Dermis blood vessel endothelial cell (primary cell): ENCODE data around the gene CD3D. TPM values are rescaled to one million over a fixed set of nuclear protein-coding genes. Genes with fewer than 3 reads are reported as not detected.
"Not testable (repeated sequence)": the region's sequence is repeated elsewhere in the genome, so short reads cannot be mapped to it uniquely, and the experiment has no call there.

Source experiments
- DNase-seq: peaks from one replicate; pipeline ENCODE4 v3.0.0; 2010
- total RNA-seq: library from RNA; depleted of rRNA; stranded (reverse); fragments of >200 nt; gene quantifications from 2 replicates; pipeline ENCODE4 v1.2.3, GENCODE V29; 2014

The CD3D gene
- total RNA-seq, 1 donor from 2014 or later = not detected

DNA sequence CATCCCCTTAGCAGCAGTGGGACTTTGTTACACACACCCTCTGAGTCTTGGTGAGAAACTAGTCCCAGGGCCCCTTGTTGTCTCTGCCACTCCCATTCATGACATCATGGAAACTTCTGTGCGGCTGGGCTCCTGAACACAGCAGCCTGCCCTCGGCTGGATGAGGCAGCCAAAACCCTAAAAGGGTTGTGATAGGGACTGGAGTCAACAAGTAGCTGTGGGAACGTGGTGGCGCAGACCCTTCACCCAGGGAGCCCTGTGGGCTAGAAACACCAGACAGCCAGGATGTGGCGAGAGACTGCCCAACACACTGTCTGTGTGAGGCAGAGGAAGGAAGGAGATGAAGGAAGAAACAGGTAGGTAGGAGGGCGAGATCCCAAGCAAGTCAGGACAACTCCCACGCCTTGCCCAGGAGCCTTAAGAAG, 3.9 kb downstream of the CD3D start:
- DNase-seq = peak; percentile 9

DNA sequence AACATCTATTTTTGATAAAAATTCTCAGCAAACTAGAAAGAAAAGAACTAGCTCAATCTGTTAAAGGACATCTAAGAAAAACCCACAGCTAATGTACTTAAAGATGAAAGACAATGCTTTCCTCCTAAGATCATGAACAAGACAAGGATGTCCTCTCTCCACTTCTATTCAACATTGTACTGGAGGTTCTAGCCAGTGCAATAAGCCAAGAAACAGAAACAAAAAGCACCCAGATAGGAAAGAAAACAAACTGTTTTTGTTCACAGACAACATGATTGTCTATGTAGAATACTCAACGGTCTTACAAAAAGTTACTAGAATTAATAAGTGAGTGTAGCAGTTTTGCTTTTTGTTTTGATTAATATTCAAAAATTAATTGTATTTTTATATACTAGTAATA, 7.8 kb downstream of the CD3D start:
- no peak for DNase-seq

GRCh38 chr11:118328745-118329144, 13.8 kb downstream of the CD3D start:
- no peak for DNase-seq

DNA sequence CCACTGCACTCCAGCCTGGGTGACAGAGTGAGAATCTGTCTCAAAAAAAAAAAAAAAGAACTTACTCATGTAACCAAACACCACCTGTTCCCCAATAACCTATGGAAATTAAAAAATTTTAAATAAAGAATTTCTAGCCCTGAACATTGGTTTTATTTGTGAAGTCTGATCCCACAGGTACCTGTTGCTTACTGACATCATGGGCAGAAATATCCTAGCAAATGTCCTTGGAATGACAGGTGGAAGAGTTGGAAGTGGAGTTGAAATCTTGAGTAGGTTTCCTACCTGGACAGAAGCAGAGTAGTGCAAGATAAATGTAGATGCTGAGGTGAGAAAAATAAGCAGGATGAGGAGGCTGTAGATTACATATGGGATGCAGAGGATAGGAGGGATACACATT, 17.2 kb downstream of the CD3D start:
- no peak for DNase-seq

GRCh38 chr11:118322721-118323120, 19.8 kb downstream of the CD3D start:
- DNase-seq = no peak

- no peak for DNase-seq
Measured at GRCh38 chr11:118321386-118322082, 21.0 kb downstream of the CD3D start.

DNA sequence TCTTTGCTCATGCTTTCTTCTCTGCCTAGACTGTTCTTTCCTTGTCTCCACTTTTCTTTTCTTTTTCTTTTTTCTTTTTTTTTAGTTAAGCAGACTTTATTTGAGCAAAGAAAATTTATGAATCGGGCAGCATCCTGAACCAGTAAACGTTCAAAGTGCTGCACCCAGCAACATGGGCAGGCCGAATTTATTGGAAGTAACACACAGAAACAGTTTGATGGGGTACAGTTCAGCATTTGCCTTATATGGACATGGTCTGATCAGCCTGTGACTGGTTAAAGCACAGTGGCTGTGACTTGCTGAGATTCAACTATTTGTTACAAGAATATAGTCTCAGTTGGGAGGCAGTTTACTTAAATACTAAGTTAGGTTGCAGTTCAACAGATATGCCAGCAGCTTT, 22.0 kb downstream of the CD3D start:
- no peak for DNase-seq

DNA sequence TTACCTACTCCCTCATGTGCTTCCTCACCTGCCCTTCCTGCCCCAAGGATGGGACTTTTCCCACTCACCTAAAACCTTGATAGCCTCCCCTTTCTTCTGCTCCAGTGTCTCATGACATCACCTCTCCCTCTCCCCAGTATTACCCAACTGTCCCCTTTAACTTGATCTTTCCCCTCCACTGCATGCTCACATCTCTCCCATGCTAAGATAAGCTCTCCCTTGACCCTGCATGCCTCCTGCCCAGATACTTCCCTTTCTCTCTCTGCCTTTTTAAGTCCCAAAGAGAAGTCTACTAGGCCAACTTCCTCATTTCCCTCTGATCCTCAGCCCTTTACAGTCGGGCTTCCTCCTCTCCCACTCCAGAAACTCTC, 23.2 kb downstream of the CD3D start:
- DNase-seq = no peak

DNA sequence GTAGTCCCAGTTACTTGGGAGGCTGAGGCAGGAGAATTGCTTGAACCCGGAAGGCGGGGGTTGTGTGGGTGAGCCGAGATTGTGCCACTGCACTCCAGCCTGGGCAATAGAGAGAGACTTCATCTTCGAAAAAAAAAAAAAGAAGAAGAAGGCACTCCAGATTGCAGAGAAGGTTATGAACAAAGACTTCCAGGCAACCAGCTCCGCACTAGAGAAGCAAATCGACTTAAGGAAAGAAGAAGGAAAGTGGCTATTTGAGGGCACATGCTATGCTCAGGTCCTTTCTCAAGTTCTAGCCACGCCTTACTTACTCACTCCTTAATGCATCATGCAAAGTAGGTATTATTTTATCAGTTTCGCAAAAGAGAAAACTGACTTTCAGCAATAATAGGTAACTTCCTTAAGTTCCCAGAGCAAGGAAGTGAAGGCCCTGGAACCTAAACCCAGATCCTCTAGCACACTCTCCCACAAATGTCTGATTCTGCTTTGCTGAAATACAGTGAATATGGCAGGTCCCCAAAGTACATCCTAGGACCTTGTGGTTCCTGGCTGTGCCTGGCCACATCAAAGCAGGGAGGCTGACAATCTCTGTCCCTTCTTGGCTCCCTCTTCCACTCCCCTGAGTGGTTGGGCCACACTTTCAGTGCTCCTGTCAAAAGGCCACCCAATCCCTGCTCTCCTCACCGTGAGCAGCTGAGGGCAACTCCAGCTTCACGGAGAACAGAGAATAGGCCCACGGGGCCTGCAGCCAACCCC, 23.7 kb downstream of the CD3D start:
- no peak for DNase-seq

GRCh38 chr11:118318124-118318523, 24.4 kb downstream of the CD3D start:
- DNase-seq = no peak

DNA sequence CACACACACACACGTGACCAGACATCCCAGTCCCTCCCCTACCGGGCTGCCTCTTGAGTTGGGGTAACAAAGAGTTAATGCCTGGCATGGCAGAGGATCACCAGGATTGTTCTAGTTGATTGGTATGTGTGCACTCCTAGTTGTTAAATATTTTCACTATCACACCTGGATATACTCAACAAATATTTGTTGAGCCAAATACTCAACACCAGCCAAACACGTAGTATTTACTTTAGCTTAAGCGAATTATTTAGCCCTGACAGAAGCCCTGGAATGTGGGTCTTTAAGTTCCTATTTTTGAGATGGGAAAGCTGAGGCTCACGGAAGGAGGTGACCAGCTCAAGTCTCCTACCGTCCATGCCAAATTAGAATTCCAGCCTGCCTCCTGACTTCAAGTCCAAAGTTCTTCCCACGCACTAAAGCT, 27.5 kb downstream of the CD3D start:
- no peak for DNase-seq

GRCh38 chr11:118313242-118313641, 29.3 kb downstream of the CD3D start:
- DNase-seq = no peak

DNA sequence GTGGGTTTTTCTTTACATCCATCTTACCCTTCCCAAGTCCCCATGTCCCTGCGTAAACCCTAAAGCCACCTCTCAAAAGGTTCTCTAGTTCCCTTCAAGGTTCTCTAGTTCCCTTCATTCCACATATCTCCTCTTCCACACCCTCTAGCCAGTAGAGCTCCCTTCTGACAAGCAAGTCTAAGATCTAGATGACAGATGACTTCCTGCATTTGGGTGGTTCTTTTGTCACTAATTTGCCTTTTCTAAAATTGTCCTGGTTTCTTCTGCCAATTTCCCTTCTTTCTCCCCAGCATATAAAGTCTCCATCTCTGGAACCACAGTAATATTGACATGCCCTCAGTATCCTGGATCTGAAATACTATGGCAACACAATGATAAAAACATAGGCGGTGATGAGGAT, 30.2 kb downstream of the CD3D start:
- DNase-seq = no peak

DNA sequence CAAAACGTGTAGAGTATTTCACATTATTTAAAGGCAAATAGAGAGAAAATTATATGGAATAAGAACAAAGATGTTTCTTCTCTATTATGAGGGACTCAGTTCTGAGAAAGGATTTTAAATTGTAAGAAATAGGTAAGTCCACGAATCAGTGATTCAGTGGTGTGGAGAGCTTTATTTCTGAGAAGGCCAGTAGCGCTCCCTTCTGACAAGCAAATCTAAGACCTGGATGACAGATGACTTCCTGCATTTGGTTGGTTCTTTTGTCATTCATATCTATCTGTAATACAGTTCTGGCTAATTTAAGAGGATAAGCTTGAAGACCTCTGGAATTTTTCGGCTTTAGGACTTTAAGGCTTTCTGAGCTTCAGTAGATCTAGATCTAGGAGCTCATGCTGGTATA, 31.0 kb downstream of the CD3D start:
- DNase-seq = no peak

- DNase-seq = peak; percentile 15
Measured at GRCh38 chr11:118310781-118311485, 31.6 kb downstream of the CD3D start.

GRCh38 chr11:118310271-118310670, 32.2 kb downstream of the CD3D start:
- no peak for DNase-seq

DNA sequence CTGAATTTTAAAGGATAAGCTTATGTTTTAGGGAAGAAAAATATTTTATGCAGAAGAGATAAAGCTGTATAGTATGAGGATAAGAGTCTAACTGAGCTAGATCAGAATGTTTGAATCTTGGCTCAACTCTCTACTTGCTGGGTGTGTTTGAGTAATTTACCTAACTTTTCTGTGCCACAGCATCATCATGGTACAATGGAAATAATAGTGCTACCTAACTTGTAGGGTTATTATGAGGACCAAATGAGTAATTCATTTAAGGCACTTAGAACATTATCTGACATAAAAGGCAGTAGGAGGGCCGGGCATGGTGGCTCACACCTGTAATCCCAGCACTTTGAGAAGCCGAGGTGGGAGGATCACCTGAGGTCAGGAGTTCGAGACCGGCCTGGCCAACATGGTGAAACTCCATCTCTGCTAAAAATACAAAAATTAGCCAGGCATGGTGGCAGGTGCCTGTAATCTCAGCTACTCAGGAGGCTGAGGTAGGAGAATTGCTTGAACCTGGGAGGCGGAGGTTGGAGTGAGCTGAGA, 33.4 kb downstream of the CD3D start:
- DNase-seq = not testable (repeated sequence)

DNA sequence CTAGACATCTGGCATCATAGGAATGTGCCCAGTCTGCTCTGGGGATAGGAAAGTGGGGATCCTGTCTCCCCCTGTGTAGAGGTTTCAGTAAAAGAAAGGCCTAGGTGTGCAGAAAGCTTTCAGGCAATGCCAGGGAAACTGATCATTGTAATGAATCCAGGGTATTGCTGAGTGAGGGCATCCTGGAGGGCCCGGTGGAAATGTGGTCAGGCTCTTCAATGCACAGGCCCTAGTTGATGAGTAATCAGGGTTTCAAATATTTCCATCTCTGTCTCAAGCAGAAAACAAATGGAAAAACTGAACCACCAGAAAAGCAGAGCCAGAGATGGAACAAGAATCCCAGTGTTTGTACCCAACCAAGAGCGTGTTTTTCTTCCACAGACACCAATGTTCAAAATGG, 35.9 kb downstream of the CD3D start:
- no peak for DNase-seq

- DNase-seq = no peak
Measured at GRCh38 chr11:118305726-118306125, 36.8 kb downstream of the CD3D start.

- no peak for DNase-seq
Measured at GRCh38 chr11:118304568-118305248, 37.8 kb downstream of the CD3D start, which contains the start of gene CD3E. Gene CD3E, plus strand, starts transcription at chr11:118304730. Its CDS starts 223 bp downstream, at chr11:118304953.

DNA sequence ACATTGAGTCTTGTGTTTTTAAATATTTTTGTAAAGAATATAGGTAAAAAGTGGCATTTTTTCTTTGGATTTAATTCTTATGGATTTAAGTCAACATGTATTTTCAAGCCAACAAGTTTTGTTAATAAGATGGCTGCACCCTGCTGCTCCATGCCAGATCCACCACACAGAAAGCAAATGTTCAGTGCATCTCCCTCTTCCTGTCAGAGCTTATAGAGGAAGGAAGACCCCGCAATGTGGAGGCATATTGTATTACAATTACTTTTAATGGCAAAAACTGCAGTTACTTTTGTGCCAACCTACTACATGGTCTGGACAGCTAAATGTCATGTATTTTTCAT, 38.3 kb downstream of the CD3D start:
- DNase-seq = no peak

DNA sequence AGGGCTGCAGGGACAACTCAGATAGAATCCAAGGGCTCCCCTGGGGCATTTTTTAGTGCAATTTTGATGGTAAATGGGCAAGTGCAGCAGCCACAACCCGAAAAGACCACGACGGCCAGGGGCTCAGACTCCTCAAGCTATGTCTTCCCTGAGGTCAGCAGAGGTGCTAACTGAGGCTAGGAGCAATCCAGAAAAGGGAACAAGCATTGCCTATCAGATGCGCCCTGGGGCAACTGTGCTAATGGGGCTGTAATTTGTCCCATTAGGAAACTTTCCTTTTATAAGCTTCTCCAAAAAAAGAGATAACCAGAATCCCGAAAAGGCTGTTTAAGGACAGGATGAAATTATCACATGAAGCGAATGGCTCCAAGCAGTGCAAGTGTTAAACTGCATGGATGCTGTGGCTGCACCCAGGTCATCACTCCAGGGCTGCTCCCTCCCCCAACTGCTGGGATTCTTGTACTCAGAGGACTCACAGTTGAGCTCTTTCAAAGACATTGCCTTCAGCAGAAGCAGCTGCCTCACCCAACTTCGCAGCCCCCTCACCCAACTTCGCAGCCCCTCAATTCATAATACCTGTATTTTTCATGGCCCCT, 40.8 kb downstream of the CD3D start:
- no peak for DNase-seq
